GM21619 (cell line): ENCODE results near the gene IDH1.
"Not testable (repeated sequence)": the region's sequence is repeated elsewhere in the genome, so short reads cannot be mapped to it uniquely, and the experiment has no call there.

ENCODE experiments used
- ATAC-seq: cut with Tn5 transposase; IDR thresholded peaks from one replicate; pipeline ENCODE4 v1.9.1; 2021; ENCODE audit not compliant: unreplicated experiment

IDH1 gene

DNA sequence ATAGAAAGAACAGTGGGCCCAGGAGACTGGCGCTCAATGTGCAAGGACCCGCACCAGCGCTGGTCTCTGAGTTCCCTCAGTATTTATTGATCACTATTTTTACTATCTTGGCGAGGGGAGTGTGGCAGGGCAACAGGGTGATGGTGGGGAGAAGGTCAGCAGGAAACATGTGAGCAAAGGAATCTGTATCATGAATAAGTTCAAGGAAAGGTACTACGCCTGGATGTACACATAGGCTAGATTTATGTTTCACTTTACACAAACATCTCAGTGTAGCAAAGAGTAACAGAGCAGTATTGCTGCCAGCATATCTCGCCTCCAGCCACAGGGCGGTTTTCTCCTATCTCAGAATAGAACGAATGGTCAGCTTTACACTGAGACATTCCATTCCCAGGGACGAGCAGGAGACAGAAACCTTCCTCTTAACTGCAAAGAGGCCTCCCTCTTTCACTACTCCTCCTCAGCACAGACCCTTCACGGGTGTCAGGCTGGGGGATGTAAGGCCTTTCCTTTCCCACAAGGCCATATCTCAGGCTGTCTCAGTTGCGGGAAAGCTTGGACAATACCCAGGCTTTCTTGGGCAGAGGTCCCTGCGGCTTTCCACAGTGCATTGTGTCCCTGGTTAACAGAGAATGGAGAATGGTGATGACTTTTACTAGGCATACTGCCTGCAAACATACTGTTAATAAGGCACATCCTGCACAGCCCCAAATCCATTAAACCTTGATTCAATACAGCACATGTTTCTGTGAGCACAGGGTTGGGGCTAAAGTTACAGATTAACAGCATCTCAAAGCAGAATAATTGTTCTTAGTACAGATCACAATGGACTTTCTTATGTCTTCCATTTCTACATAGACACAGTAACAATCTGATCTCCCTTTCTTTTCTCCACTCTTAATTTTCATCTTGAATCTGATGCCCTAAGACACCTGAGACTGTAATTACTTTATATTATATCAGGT lies 2.3 kb upstream of the IDH1 start:
- not testable (repeated sequence) for ATAC-seq

DNA sequence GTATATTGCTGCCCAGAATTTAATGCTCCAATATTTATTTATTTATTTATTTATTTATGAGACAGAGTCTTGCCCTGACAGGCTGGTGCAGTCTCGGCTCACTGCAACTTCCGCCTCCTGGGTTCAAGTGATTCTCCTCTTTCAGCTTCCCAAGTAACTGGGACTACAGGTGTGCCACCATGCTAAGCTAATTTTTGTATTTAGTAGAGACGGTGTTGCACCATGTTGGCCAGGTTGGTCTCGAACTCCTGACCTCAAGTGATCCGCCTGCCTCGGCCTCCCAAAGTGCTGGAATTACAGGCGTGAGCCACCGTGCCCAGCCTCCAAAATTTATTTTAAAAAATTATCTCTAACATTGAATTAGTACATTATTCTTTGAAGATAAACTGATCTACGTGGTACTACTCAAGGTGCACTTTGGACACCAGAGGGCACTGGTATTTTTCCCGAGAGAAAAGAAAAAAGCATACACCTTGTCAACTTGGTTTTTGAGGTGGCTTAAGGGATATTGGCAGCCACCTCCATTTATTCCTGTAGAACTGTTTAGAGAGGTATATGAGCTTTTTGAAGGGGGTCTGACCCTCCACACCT lies 1.4 kb upstream of the IDH1 start:
- ATAC-seq = no peak

DNA sequence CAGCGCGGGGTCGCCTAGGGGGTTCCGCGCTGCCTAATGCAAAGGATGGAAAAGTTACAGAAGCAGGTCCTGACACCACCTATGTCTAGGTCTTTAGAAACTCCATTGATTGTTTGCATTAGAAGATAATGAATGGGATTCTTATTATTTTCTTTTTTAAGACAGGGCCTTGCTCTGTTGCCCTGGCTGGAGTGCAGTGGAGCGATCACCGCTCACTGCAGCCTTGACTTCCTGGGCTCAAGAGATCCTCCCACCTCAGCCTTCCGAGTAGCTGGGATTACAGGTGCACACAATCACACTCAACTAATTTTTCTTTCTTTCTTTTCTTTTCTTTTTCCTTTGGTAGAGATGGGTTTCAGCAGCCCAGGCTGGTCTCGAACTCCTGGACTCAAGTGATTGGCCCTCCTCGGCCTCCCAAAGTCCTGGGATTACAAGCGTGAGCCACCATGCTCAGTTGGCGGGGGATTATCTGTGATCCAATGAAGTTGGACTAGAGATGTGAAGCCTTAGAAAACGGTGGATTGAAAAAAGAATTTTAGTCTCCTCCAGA lies 761 bp upstream of the IDH1 start:
- ATAC-seq = peak; percentile 20

- ATAC-seq = peak; percentile 60
These were observed 577 bp downstream of the IDH1 start for GRCh38 chr2:208254118-208254870.

DNA sequence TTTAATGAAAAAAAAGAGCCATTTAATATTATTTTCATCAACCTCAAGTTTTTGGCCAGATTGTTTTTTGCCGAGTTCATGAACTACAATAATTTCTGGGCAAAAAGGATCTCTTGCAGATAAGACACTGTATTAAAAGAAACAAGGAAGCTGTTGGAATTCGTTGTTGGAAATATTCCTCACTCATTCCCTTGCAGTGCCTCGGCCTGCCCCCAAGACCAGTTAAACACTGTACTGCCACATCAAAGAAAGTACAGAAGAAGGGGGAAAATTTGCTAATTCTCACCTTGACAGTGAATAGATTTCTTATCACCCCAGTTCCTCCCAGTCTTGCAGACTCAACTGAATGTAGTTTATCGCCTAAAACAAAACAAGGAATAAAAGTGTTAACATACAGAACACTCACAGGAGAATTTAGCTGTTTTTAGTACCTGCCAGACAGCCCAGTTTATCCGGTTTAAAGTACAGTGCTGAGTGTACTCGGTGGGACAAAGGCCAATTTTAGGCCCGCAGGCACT lies 1.2 kb downstream of the IDH1 start:
- ATAC-seq = no peak

- ATAC-seq = no peak
These were observed 2.0 kb downstream of the IDH1 start for GRCh38 chr2:208252716-208253492.

DNA sequence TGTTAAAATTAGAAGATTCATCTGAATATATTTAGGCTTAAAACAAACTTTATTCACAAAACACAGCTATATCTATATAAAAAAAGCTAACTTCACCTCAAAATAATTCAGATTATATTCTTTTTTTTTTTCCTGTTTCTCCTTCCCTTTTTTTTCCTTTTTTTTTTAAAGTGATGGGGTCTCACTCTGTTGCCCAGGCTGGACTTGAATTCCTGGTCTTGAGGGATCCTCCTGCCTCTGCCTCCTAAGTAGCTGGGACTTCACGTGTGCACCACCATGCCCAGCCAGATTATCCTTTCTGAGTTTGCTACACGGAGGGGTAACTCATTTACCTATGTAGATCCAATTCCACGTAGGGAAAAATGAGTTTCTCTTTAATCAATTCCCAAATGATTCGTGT lies 3.8 kb downstream of the IDH1 start:
- ATAC-seq = no peak

DNA sequence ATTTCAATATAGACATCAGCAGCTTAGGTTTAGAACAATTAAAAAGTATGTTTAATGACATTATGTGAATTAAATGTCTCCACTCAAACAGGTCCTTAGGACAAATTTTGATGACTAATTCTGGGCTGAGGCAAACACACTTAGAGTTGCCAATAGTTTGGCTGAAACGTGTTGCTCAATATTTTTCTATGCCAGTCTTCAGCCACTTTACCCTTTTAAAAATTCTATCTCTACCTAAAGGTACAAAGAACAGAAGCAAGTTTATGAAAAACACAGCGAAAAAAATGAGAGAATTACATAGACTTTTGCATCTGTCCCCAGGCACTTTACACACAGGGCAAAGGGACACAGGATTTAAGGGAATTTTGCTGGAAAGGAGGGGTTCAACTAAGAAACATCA lies 4.5 kb downstream of the IDH1 start:
- no peak for ATAC-seq

DNA sequence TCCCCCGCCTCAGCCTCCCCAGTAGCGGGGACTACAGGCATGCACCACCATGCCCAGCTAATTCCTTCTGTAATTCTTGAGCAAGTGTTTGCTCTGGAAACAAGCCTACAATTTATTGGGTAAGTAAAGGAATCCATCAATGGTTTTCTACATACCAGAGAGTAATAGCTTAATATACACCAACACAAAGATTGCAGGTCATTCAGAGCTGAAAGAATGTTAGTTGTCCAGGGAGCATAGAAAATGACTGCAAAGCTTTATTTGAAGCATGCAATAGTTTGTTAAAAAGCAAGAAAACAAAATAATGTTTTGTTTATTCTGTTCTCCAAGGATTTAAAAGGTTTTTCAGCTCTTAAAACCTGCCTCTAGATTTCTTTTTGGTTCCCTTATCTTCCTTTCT lies 5.6 kb downstream of the IDH1 start:
- ATAC-seq = no peak

GRCh38 chr2:208248601-208249000 lies 6.3 kb downstream of the IDH1 start:
- no peak for ATAC-seq

DNA sequence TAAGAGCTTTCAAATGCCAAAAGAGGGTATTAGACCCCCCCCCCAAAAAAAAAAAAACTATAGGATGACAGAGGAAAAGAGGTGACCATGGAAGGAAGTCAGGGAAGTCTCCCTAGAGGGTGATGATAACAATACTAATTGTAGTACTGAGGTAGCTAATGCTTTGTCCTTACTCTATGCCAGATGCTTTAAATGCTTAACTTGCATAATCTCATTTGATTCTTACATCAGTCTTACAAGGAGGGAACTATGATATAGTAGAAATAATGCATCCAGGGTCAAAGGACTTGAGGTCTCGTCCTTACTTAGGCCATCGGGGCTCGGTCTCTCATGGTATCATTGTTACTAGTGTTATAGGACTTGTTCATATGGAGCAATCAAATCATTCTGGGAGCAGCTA lies 9.1 kb downstream of the IDH1 start:
- ATAC-seq = no peak

GRCh38 chr2:208244422-208244821 lies 10.4 kb downstream of the IDH1 start:
- no peak for ATAC-seq

DNA sequence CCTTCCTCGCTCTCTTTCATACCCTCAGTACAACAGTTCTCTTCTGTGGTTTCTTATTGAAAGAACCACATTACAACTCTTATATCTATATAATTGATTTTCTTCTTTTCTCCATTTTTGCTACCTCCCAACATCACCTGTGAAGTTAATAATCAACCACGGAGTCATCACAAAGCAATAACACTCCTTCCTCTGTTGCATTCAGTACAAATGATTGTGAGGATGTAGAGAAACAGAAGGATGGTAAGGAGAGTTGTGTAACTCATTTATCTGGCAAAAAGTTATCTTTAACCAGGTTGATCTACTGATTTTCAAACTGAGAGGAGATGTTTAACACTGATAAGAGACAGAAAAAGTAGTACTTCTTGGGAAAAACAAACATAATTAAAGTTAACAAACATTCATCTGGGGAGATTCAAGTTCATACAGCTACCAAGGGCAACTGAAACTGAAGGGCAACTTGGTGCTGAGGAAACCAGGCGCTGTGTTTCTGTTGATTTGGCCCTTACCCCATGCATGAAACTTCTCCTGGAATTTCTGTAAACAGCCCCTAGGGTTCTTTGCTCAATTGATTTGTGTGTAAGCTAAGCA lies 14.2 kb downstream of the IDH1 start:
- no peak for ATAC-seq

GRCh38 chr2:208239770-208240493 lies 14.9 kb downstream of the IDH1 start:
- ATAC-seq = no peak

DNA sequence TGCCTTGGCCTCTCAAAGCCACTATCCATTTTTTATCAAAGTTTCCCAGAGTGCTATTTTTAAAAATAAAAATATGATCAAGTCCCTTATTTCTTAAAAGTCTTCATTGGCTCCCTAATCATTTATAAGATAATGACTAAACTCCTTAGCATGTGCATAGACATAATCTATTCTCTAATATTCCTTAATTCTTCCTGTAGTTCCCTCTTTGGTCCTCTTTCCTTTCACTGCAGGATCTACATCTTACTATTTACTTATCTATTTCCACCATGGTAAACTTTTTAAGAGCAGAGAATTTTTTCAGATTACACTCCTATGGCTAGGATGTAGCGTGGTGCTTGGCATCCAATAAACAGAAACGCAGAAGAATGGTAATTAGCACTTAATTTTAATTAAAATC lies 19.0 kb downstream of the IDH1 start:
- no peak for ATAC-seq

DNA sequence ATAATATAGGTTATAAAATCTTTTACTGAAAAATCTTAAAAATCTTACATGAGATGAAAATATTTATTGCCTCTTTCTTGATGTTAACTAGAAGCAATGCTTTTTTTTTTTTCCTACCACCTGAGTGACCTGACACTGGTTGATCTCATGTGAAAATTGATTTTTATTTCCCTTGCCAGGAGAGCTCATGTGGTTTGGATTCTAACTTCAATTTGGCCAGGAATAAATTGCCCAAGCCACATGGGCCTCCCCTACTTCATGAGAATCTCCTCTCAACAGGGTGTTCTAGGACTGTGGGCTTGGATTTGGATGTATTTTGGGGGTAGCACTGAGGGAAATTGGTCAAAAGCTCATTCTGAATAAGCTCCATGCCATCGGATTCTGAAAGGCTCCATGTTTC lies 20.1 kb downstream of the IDH1 start:
- ATAC-seq = no peak

DNA sequence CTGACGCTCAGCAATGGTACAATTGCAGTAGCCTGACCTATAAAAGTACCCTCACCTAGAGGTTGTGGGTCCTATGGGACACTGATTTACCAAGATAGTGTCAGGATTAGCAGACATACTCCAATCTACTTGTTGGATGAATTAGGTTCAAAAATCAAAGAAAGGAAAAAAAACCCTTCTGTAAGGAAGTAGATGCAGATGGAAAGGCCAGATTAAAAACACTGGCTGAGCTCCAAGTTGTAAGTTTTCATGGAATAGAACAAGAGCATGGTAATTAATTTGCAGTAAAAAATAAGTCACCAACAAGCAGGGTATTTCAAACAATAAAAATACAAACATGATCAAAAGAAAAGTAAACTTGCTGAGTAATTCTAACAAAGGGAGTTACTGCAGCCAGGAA lies 26.4 kb downstream of the IDH1 start:
- ATAC-seq = no peak

GRCh38 chr2:208227581-208228232 lies 27.2 kb downstream of the IDH1 start:
- no peak for ATAC-seq

DNA sequence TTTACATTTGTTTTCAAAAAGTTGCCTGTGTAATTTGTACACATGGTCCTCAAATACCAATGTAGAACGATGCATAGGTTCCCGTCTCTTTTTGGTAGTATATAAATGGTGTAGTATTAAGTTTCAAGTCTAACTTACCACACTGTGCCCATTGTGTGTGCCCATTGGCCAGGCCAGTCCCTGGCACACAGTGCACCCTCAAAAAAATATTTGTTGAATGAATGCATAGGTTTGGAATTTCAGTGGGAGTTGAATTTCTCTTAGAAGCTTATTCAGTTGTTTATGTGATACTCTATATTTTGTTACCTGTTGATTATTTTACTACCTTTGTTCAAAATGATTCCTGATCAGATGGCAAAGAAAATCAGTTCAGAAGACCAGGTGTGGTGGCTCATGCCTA lies 30.1 kb downstream of the IDH1 start:
- ATAC-seq = no peak
